Measurements from ENCODE around the gene ATP2B3.
"Not testable (repeated sequence)": the region's sequence is repeated elsewhere in the genome, so short reads cannot be mapped to it uniquely, and the experiment has no call there.

ATP2B3 gene

GRCh38 chrX:153596981-153597750, 79.7 kb downstream of the ATP2B3 start:
- DNase-seq: peak; percentile 25

- DNase-seq: peak; percentile 25
Measured at GRCh38 chrX:153598541-153599191, 81.2 kb downstream of the ATP2B3 start, which contains the start of gene CCNQ. TSS of gene CCNQ (minus strand) at chrX:153599139. CDS start at chrX:153599073, 66 bp downstream.

GRCh38 chrX:153599192-153600031, 82.0 kb downstream of the ATP2B3 start:
- peak; percentile 94 for DNase-seq

- DNase-seq: peak; percentile 21
Measured at GRCh38 chrX:153600032-153600373, 82.6 kb downstream of the ATP2B3 start.

- no peak for DNase-seq
Measured at GRCh38 chrX:153600921-153601320, 83.5 kb downstream of the ATP2B3 start.

GRCh38 chrX:153601511-153602110, 84.2 kb downstream of the ATP2B3 start:
- no peak for DNase-seq

GRCh38 chrX:153602601-153603000, 85.2 kb downstream of the ATP2B3 start:
- DNase-seq: no peak

- DNase-seq: no peak
Measured at GRCh38 chrX:153603131-153603656, 85.8 kb downstream of the ATP2B3 start.

GRCh38 chrX:153604666-153605380, 87.4 kb downstream of the ATP2B3 start:
- DNase-seq: not testable (repeated sequence)

GRCh38 chrX:153606503-153606902, 89.1 kb downstream of the ATP2B3 start:
- no peak for DNase-seq

- DNase-seq: no peak
Measured at GRCh38 chrX:153608376-153608775, 90.9 kb downstream of the ATP2B3 start.

- DNase-seq: no peak
Measured at GRCh38 chrX:153608806-153609205, 91.4 kb downstream of the ATP2B3 start.

- DNase-seq: peak; percentile 72
Measured at GRCh38 chrX:153609917-153610835, 92.7 kb downstream of the ATP2B3 start.

GRCh38 chrX:153610836-153611213, 93.4 kb downstream of the ATP2B3 start:
- DNase-seq: no peak

GRCh38 chrX:153611298-153612095, 94.1 kb downstream of the ATP2B3 start:
- no peak for DNase-seq

GRCh38 chrX:153612413-153612812, 95.0 kb downstream of the ATP2B3 start:
- DNase-seq: no peak

- DNase-seq: no peak
Measured at GRCh38 chrX:153614818-153615217, 97.4 kb downstream of the ATP2B3 start.

- DNase-seq: no peak
Measured at GRCh38 chrX:153620576-153620975, 103.1 kb downstream of the ATP2B3 start.

GRCh38 chrX:153621949-153622598, 104.6 kb downstream of the ATP2B3 start:
- DNase-seq: no peak

Data from activated CD4-positive, alpha-beta T cell treated with anti-CD3 and anti-CD28 coated beads, Interleukin-10, Interleukin-2, amounts not matched to agents 100 ng/mL and 50 ng/mL, durations not matched to agents 16 hours and 8 hours (primary cell).